ENCODE data around the gene AMBN. TPM values are rescaled to one million over a fixed set of nuclear protein-coding genes. Genes with fewer than 3 reads are reported as not detected.

The AMBN gene
- total RNA-seq, 4 donors from 2014 or later: 0.42 to 0.68 TPM; not detected in 2

DNA sequence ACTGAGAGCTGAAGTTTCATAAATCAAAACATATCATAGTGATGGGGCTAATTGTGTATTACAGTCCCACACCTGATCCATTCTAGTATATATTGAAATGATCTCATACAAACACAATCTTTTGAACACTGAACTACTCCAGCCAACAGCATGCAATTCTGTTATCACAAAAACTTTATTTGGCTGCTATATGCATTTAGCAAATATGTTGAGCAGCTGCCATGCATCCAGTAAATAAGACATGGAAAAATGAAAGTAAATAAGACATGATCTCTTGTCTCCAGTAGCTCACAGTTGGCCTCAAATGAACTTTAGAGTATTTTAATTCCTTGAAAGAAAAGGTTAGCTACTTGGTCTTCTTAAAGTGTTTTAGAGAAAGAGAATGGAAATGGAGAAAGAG is 2.1 kb downstream of the AMBN start:
- Histone ChIP-seq H3K27me3 (no peaks in the 10 kb centered on the region), H3K4me1 (no peaks in the 10 kb centered on the region), H3K27ac (no peak overlapping the region), H3K4me3 (no peak overlapping the region), H3K36me3 (no peaks in the 10 kb centered on the region), H3K9me3 (no peaks in the 10 kb centered on the region)
- TF ChIP-seq EP300 (IDR thresholded peaks at IDR 0.05): no peak
- TF ChIP-seq, protein P1, sequence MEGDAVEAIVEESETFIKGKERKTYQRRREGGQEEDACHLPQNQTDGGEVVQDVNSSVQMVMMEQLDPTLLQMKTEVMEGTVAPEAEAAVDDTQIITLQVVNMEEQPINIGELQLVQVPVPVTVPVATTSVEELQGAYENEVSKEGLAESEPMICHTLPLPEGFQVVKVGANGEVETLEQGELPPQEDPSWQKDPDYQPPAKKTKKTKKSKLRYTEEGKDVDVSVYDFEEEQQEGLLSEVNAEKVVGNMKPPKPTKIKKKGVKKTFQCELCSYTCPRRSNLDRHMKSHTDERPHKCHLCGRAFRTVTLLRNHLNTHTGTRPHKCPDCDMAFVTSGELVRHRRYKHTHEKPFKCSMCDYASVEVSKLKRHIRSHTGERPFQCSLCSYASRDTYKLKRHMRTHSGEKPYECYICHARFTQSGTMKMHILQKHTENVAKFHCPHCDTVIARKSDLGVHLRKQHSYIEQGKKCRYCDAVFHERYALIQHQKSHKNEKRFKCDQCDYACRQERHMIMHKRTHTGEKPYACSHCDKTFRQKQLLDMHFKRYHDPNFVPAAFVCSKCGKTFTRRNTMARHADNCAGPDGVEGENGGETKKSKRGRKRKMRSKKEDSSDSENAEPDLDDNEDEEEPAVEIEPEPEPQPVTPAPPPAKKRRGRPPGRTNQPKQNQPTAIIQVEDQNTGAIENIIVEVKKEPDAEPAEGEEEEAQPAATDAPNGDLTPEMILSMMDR (IDR thresholded peaks at IDR 0.05): no peak
- no peak for TF ChIP-seq POLR2AphosphoS5 (IDR thresholded peaks at IDR 0.05)
- TF ChIP-seq POLR2A (IDR thresholded peaks at IDR 0.05): no peak
- DNase-seq (ENCODE audit: low spot score in 2 of 2): no peak

DNA sequence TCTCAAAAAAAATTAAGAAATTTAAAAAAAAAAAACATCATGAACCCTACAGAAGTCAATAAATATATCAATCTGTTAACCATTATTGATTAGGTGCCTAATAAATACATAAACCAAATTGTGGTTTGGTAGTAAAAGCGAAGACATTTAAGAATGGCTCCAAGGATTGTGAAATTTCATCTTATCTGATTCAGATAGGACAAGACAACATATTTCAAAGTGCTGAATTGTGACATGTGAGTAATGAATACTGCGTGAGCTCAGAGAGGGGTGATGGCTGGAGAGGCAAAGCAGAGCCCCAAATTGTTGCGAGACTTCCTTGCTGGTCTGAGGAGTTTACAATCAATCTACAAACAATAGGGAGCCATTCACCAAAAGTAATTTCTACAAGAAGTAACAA is 8.2 kb downstream of the AMBN start:
- Histone ChIP-seq H3K4me1 (no peaks in the 10 kb centered on the region), H3K9me3 (no peaks in the 10 kb centered on the region), H3K27me3 (no peaks in the 10 kb centered on the region), H3K36me3 (no peaks in the 10 kb centered on the region), H3K27ac (no peak overlapping the region), H3K4me3 (no peak overlapping the region)
- TF ChIP-seq POLR2A (IDR thresholded peaks at IDR 0.05): no peak
- 78% methylated on average over 3 of the region's 3 CpGs for WGBS
- DNase-seq (ENCODE audit: low spot score in 2 of 2): no peak

- no peak overlapping the region for H3K4me3 ChIP-seq
- WGBS: 74% methylated on average over 5 of the region's 5 CpGs
- H3K4me1 ChIP-seq: no peaks in the 10 kb centered on the region
- no peaks in the 10 kb centered on the region for H3K27me3 ChIP-seq
- TF ChIP-seq POLR2A (IDR thresholded peaks at IDR 0.05) (no peak), POLR2AphosphoS5 (IDR thresholded peaks at IDR 0.05) (no peak), EP300 (IDR thresholded peaks at IDR 0.05) (no peak)
- TF ChIP-seq, protein P1 (IDR thresholded peaks at IDR 0.05): no peak
- H3K9me3 ChIP-seq: no peaks in the 10 kb centered on the region
- DNase-seq (ENCODE audit: low spot score in 2 of 2): no peak
- no peak overlapping the region for H3K27ac ChIP-seq
- no peaks in the 10 kb centered on the region for H3K36me3 ChIP-seq
Measured at GRCh38 chr4:70600977-70601376, 8.9 kb downstream of the AMBN start.

- no peaks in the 10 kb centered on the region for H3K9me3 ChIP-seq
- H3K4me3 ChIP-seq: no peak overlapping the region
- H3K27me3 ChIP-seq: no peaks in the 10 kb centered on the region
- no peaks in the 10 kb centered on the region for H3K36me3 ChIP-seq
- WGBS: 33% methylated on average over 5 of the region's 5 CpGs
- TF ChIP-seq EP300 (IDR thresholded peaks at IDR 0.05): no peak
- TF ChIP-seq, protein P1 (IDR thresholded peaks at IDR 0.05): peak; percentile 44 to 55
- no peaks in the 10 kb centered on the region for H3K4me1 ChIP-seq
- H3K27ac ChIP-seq: no peak overlapping the region
- DNase-seq (ENCODE audit: low spot score in 2 of 2): no peak
Measured at GRCh38 chr4:70601422-70602039, 9.5 kb downstream of the AMBN start.

- Histone ChIP-seq H3K27me3 (no peaks in the 10 kb centered on the region), H3K4me3 (no peak overlapping the region), H3K4me1 (no peaks in the 10 kb centered on the region), H3K9me3 (no peaks in the 10 kb centered on the region), H3K36me3 (no peaks in the 10 kb centered on the region), H3K27ac (no peak overlapping the region)
- DNase-seq (ENCODE audit: low spot score in 2 of 2): no peak
- WGBS: 46% methylated on average over 3 of the region's 3 CpGs
- TF ChIP-seq EP300 (IDR thresholded peaks at IDR 0.05): no peak
- TF ChIP-seq, protein P1 (IDR thresholded peaks at IDR 0.05): no peak
- TF ChIP-seq POLR2AphosphoS5 (IDR thresholded peaks at IDR 0.05): no peak
- no peak for TF ChIP-seq POLR2A (IDR thresholded peaks at IDR 0.05)
Measured at GRCh38 chr4:70603856-70604255, 11.8 kb downstream of the AMBN start.

GRCh38 chr4:70606459-70606858 is 14.4 kb downstream of the AMBN start:
- Histone ChIP-seq H3K36me3 (no peaks in the 10 kb centered on the region), H3K4me1 (no peaks in the 10 kb centered on the region), H3K27me3 (no peaks in the 10 kb centered on the region), H3K27ac (no peak overlapping the region), H3K9me3 (no peaks in the 10 kb centered on the region), H3K4me3 (no peak overlapping the region)
- TF ChIP-seq EP300 (IDR thresholded peaks at IDR 0.05) (no peak), POLR2A (IDR thresholded peaks at IDR 0.05) (no peak), POLR2AphosphoS5 (IDR thresholded peaks at IDR 0.05) (no peak)
- TF ChIP-seq, protein P1 (IDR thresholded peaks at IDR 0.05): no peak
- DNase-seq (ENCODE audit: low spot score in 2 of 2): no peak
- 94% methylated on average over 6 of the region's 8 CpGs for WGBS

Measured in suprapubic skin (tissue), 4 donors.